ENCODE measurements around the gene PLAAT3. TPM values are rescaled to one million over a fixed set of nuclear protein-coding genes. Genes with fewer than 3 reads are reported as not detected.
"Not testable (repeated sequence)": the region's sequence is repeated elsewhere in the genome, so short reads cannot be mapped to it uniquely, and the experiment has no call there.

PLAAT3 gene
- total RNA-seq, 1 donor = 9.0 TPM

- no peak for TF ChIP-seq CTCF (IDR thresholded peaks at IDR 0.05; ENCODE audit: insufficient read depth, low read length)
- DNase-seq (ENCODE audit: low read depth) = no peak
- H3K4me3 ChIP-seq (ENCODE audit: low read depth, low read length) = no peak overlapping the region
Measured at GRCh38 chr11:63619967-63620366, 5.7 kb upstream of the PLAAT3 start.

- DNase-seq (ENCODE audit: low read depth); H3K4me3 ChIP-seq (ENCODE audit: low read depth, low read length): not testable (repeated sequence)
Measured at GRCh38 chr11:63617686-63618085, 3.5 kb upstream of the PLAAT3 start.

GRCh38 chr11:63616953-63617352, 2.7 kb upstream of the PLAAT3 start:
- H3K4me3 ChIP-seq (ENCODE audit: low read depth, low read length) = no peak overlapping the region
- no peak for TF ChIP-seq CTCF (IDR thresholded peaks at IDR 0.05; ENCODE audit: insufficient read depth, low read length)
- DNase-seq (ENCODE audit: low read depth) = no peak

GRCh38 chr11:63613517-63614135, 607 bp downstream of the PLAAT3 start:
- peak; percentile 33 for DNase-seq (ENCODE audit: low read depth)
- no peak for TF ChIP-seq CTCF (IDR thresholded peaks at IDR 0.05; ENCODE audit: insufficient read depth, low read length)
- peak overlapping the region; percentile 79 for H3K4me3 ChIP-seq (ENCODE audit: low read depth, low read length)

GRCh38 chr11:63612181-63612580, 2.1 kb downstream of the PLAAT3 start:
- no peak for TF ChIP-seq CTCF (IDR thresholded peaks at IDR 0.05; ENCODE audit: insufficient read depth, low read length)
- DNase-seq (ENCODE audit: low read depth) = peak; percentile 53
- H3K4me3 ChIP-seq (ENCODE audit: low read depth, low read length) = peak overlapping the region; percentile 4

GRCh38 chr11:63611395-63611747, 2.9 kb downstream of the PLAAT3 start:
- no peak overlapping the region for H3K4me3 ChIP-seq (ENCODE audit: low read depth, low read length)
- DNase-seq (ENCODE audit: low read depth) = no peak
- no peak for TF ChIP-seq CTCF (IDR thresholded peaks at IDR 0.05; ENCODE audit: insufficient read depth, low read length)

GRCh38 chr11:63610604-63611394, 3.4 kb downstream of the PLAAT3 start:
- no peak for DNase-seq (ENCODE audit: low read depth)
- TF ChIP-seq CTCF (IDR thresholded peaks at IDR 0.05; ENCODE audit: insufficient read depth, low read length) = no peak
- H3K4me3 ChIP-seq (ENCODE audit: low read depth, low read length) = no peak overlapping the region

All from fibroblast of the aortic adventitia (primary cell).